Measurements from ENCODE around the gene ST3GAL5. TPM values are rescaled to one million over a fixed set of nuclear protein-coding genes. Genes with fewer than 3 reads are reported as not detected.

ST3GAL5 gene
- total and polyA plus RNA-seq, 2 donors (not counting 1 experiment from before 2014, with no cell fraction given): 42.6 to 94.3 TPM

DNA sequence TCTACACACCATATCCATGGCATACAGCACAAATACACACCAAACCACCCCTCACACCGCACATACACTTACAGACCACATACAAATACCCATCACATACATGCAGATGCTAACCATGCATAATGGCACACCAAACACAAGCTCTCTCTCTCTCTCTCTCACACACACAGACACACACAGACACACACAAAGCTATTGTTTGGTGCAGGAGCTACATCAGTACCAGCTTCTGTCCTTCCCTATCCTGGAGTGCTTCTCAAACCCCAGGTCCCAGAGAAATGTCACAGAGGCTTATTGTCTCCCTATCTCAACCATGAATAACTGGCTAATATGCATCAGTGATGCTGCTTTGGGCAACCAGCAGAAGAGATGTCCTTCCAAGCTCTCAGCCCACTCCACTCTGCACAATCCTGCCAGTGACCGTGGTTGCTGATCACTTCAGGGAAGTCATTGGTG, 36.5 kb upstream of the ST3GAL5 start:
- no peak overlapping the region for H3K9ac ChIP-seq (ENCODE audit: low read length)
- no peak overlapping the region for H3K4me2 ChIP-seq (replicated peaks; ENCODE audit: low read depth, low read length, poor library complexity, severe bottlenecking)
- CTCF ChIA-PET: no interaction called here

DNA sequence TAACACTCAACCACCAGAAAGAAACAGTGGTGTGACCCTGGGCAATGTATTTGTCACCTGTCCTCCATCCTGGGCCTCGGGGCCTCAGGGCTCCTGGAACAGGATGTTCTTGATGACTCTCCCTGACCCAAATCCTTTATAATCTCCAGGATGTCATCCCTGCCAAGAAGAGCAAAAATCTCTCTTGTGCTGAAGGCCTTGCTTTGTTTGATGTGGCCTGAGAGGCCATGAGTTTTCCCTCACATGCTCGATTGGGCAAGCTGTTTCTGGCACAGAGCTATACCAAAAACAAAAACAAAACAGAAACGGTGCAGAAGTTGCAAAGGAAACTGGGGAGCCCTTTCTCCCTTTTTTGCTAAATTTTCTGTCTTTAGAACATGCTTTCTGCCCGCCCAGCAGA, 35.7 kb upstream of the ST3GAL5 start:
- Histone ChIP-seq H3K9me3 (ENCODE audit: control extremely low read depth in 1 of 3, control insufficient read depth in 2 of 3, insufficient read depth in 1 of 3, low read length in 2 of 3) (peaks cover 0 to 7% (median 0%) of the 10 kb centered on the region in 3 donors), H2AFZ (ENCODE audit: insufficient read depth, low read depth, low read length, poor library complexity, severe bottlenecking) (no peak overlapping the region), H3K36me3 (replicated peaks in 1 of 2; ENCODE audit: control extremely low read depth in 1 of 2, control insufficient read depth in 1 of 2, extremely low read depth in 1 of 2, insufficient read depth in 2 of 2, low read length in 1 of 2) (no peaks in the 10 kb centered on the region), H3K27ac (ENCODE audit: low read length in 2 of 2) (no peak overlapping the region), H4K20me1 (ENCODE audit: control insufficient read depth, insufficient read depth, low read length, poor library complexity, severe bottlenecking) (no peaks in the 10 kb centered on the region), H3K79me2 (ENCODE audit: control insufficient read depth, insufficient read depth, low read length) (no peaks in the 10 kb centered on the region), H3K27me3 (replicated peaks in 1 of 4; ENCODE audit: control extremely low read depth in 1 of 4, control insufficient read depth in 3 of 4, insufficient read depth in 4 of 4, low read length in 3 of 4) (peaks cover 0 to 2% (median 0%) of the 10 kb centered on the region in 4 experiments), H3K9ac (ENCODE audit: low read length) (no peak overlapping the region), H3K4me3 (ENCODE audit: control extremely low read depth in 1 of 5, extremely low read depth in 1 of 5, insufficient read depth in 1 of 5, low read depth in 2 of 5, low read length in 4 of 5) (no peak overlapping the region), H3K4me2 (replicated peaks; ENCODE audit: low read depth, low read length, poor library complexity, severe bottlenecking) (no peak overlapping the region), H3K4me1 (ENCODE audit: control insufficient read depth in 2 of 2, insufficient read depth in 2 of 2, low read length in 2 of 2) (peaks cover 0 to 9% of the 10 kb centered on the region in 2 donors)
- H3K27me3 Mint-ChIP-seq: no peaks in the 10 kb centered on the region
- 35% methylated on average over 4 of the region's 4 CpGs for WGBS (ENCODE audit: insufficient coverage)
- CTCF ChIA-PET: no interaction called here
- no peak overlapping the region for H3K27ac Mint-ChIP-seq
- H3K4me1 Mint-ChIP-seq: peaks cover 13% of the 10 kb centered on the region
- DNase-seq (no peak), ATAC-seq (ENCODE audit: low read depth) (no peak)
- TF ChIP-seq, protein P1, sequence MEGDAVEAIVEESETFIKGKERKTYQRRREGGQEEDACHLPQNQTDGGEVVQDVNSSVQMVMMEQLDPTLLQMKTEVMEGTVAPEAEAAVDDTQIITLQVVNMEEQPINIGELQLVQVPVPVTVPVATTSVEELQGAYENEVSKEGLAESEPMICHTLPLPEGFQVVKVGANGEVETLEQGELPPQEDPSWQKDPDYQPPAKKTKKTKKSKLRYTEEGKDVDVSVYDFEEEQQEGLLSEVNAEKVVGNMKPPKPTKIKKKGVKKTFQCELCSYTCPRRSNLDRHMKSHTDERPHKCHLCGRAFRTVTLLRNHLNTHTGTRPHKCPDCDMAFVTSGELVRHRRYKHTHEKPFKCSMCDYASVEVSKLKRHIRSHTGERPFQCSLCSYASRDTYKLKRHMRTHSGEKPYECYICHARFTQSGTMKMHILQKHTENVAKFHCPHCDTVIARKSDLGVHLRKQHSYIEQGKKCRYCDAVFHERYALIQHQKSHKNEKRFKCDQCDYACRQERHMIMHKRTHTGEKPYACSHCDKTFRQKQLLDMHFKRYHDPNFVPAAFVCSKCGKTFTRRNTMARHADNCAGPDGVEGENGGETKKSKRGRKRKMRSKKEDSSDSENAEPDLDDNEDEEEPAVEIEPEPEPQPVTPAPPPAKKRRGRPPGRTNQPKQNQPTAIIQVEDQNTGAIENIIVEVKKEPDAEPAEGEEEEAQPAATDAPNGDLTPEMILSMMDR (IDR thresholded peaks at IDR 0.05): no peak
- TF ChIP-seq EZH2 (IDR thresholded peaks at IDR 0.05; ENCODE audit: borderline replicate concordance, insufficient read depth, low read depth, low read length, poor library complexity, severe bottlenecking): no peak
- intact Hi-C loops (cut with micrococcal nuclease): no loop called here
- H3K9me3 Mint-ChIP-seq (ENCODE audit: insufficient read depth): no peaks in the 10 kb centered on the region
- POLR2A ChIA-PET: no interaction called here
- H3K4me3 Mint-ChIP-seq: no peak overlapping the region

More for the DNA sequence above, 36.5 kb upstream of the ST3GAL5 start:
- no peak for TF ChIP-seq EZH2 (IDR thresholded peaks at IDR 0.05; ENCODE audit: borderline replicate concordance, insufficient read depth, low read depth, low read length, poor library complexity, severe bottlenecking)
- TF ChIP-seq, protein P1 (IDR thresholded peaks at IDR 0.05): no peak
- H3K27ac ChIP-seq (ENCODE audit: low read length in 2 of 2): no peak overlapping the region
- H3K27ac Mint-ChIP-seq: no peak overlapping the region
- H2AFZ ChIP-seq (ENCODE audit: insufficient read depth, low read depth, low read length, poor library complexity, severe bottlenecking): no peak overlapping the region
- DNase-seq: no peak
- no peak overlapping the region for H3K4me3 ChIP-seq (ENCODE audit: control extremely low read depth in 1 of 5, extremely low read depth in 1 of 5, insufficient read depth in 1 of 5, low read depth in 2 of 5, low read length in 4 of 5)
- POLR2A ChIA-PET: no interaction called here
- H3K4me1 ChIP-seq (ENCODE audit: control insufficient read depth in 2 of 2, insufficient read depth in 2 of 2, low read length in 2 of 2): peaks cover 0 to 9% of the 10 kb centered on the region in 2 donors
- H3K4me1 Mint-ChIP-seq: peaks cover 13% of the 10 kb centered on the region
- 81% methylated on average over 1 of the region's 2 CpGs for WGBS (ENCODE audit: insufficient coverage)
- no peaks in the 10 kb centered on the region for H3K27me3 Mint-ChIP-seq
- intact Hi-C loops (cut with micrococcal nuclease): no loop called here
- H3K27me3 ChIP-seq (replicated peaks in 1 of 4; ENCODE audit: control extremely low read depth in 1 of 4, control insufficient read depth in 3 of 4, insufficient read depth in 4 of 4, low read length in 3 of 4): peaks cover 0 to 2% (median 0%) of the 10 kb centered on the region in 4 experiments
- H3K36me3 ChIP-seq (replicated peaks in 1 of 2; ENCODE audit: control extremely low read depth in 1 of 2, control insufficient read depth in 1 of 2, extremely low read depth in 1 of 2, insufficient read depth in 2 of 2, low read length in 1 of 2): no peaks in the 10 kb centered on the region
- no peaks in the 10 kb centered on the region for H3K9me3 Mint-ChIP-seq (ENCODE audit: insufficient read depth)
- ATAC-seq (ENCODE audit: low read depth): no peak
- no peaks in the 10 kb centered on the region for H4K20me1 ChIP-seq (ENCODE audit: control insufficient read depth, insufficient read depth, low read length, poor library complexity, severe bottlenecking)
- no peaks in the 10 kb centered on the region for H3K79me2 ChIP-seq (ENCODE audit: control insufficient read depth, insufficient read depth, low read length)
- no peak overlapping the region for H3K4me3 Mint-ChIP-seq
- peaks cover 0 to 7% (median 0%) of the 10 kb centered on the region in 3 donors for H3K9me3 ChIP-seq (ENCODE audit: control extremely low read depth in 1 of 3, control insufficient read depth in 2 of 3, insufficient read depth in 1 of 3, low read length in 2 of 3)

Measured in B cell (primary cell).